Testis (tissue), 2 donors: ENCODE measurements around the gene BRI3BP.

Experiments
- CTCF ChIP-seq, 3 experiments: fragments of 450-650 bp in 2 of 3; fragments of 200-600 bp in 1 of 3; sonication (generic) in 1 of 3; IDR thresholded peaks; one replicate each; pipeline ENCODE4 v1.5.1; 2016 to 2019; ENCODE audit warnings: antibody characterized with exemption in 3 of 3, mild to moderate bottlenecking in 2 of 3, moderate library complexity in 1 of 3
- POLR2A ChIP-seq: fragments of 450-650 bp; IDR thresholded peaks from one replicate; pipeline ENCODE4 v1.6.1; 2017; ENCODE audit warnings: antibody characterized with exemption, mild to moderate bottlenecking, moderate library complexity

GRCh38 chr12:125079648-125080645 is 86.5 kb downstream of the BRI3BP start:
- no peak for TF ChIP-seq CTCF (IDR thresholded peaks at IDR 0.05)
- no peak for TF ChIP-seq POLR2A
